PC-9 (cell line): Measurements from ENCODE around the gene MTMR2.

Experiments used
- EZH2 ChIP-seq: fragments of 200-600 bp; sonication (generic); IDR thresholded peaks from 2 replicates; pipeline ENCODE4 v1.8.0; 2017; ENCODE audit warnings: antibody characterized with exemption, low read depth
- TF ChIP-seq, protein P1 (sequence below): fragments of 200-600 bp; sonication (generic); conservative IDR thresholded peaks from 2 replicates; pipeline ENCODE4 v1.6.1; 2017; ENCODE audit warnings: mixed run types, antibody characterized with exemption, mild to moderate bottlenecking, moderate library complexity

DNA sequence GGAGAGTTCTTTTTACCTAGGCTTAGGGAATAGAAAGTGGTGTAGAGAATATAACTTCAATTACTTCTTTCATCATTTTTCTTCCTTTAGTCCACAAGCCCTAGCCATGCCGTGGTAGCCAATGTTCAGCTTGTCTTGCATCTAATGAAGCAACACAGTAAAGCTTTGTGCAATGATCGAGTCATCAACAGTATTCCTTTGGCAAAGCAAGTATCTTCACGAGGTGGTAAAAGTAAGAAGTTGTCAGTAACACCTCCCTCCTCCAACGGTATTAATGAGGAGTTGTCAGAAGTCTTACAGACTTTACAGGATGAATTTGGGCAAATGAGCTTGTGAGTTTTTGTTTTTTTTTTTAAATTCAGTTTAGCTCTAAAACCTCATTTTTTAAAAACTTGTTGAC, 96.2 kb downstream of the MTMR2 start:
- TF ChIP-seq, protein P1, sequence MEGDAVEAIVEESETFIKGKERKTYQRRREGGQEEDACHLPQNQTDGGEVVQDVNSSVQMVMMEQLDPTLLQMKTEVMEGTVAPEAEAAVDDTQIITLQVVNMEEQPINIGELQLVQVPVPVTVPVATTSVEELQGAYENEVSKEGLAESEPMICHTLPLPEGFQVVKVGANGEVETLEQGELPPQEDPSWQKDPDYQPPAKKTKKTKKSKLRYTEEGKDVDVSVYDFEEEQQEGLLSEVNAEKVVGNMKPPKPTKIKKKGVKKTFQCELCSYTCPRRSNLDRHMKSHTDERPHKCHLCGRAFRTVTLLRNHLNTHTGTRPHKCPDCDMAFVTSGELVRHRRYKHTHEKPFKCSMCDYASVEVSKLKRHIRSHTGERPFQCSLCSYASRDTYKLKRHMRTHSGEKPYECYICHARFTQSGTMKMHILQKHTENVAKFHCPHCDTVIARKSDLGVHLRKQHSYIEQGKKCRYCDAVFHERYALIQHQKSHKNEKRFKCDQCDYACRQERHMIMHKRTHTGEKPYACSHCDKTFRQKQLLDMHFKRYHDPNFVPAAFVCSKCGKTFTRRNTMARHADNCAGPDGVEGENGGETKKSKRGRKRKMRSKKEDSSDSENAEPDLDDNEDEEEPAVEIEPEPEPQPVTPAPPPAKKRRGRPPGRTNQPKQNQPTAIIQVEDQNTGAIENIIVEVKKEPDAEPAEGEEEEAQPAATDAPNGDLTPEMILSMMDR, result no peak
- no peak for TF ChIP-seq EZH2
